T-helper 17 cell (primary cell): ENCODE results near the gene SOCS6. TPM values are rescaled to one million over a fixed set of nuclear protein-coding genes. Genes with fewer than 3 reads are reported as not detected.
"Not testable (repeated sequence)": the region's sequence is repeated elsewhere in the genome, so short reads cannot be mapped to it uniquely, and the experiment has no call there.

Source experiments
- ATAC-seq: fragments of 150-1000 bp; cut with Tn5 transposase; 2 replicates; pipeline ENCODE4 v1.10.0; 2021; ENCODE audit warnings: mild to moderate bottlenecking, moderate library complexity
- DNase-seq, 3 donors: peaks; one replicate each; pipeline versions ENCODE4 v3.0.0 to v3.0.0-alpha.2; 2020 to 2021
- H3K9me3 ChIP-seq: one replicate; pipeline ENCODE4 v1.7.0; 2013; ENCODE audit warnings: low read length, mild to moderate bottlenecking; ENCODE audit not compliant: control insufficient read depth, poor library complexity, severe bottlenecking
- H3K27ac Mint-ChIP-seq: one replicate; pipeline ENCODE4 v1.8.0; 2022; ENCODE audit warnings: mild to moderate bottlenecking, moderate library complexity, mixed read lengths
- H3K27me3 Mint-ChIP-seq: one replicate; pipeline ENCODE4 v1.8.0; 2022; ENCODE audit warnings: mixed read lengths
- H3K36me3 Mint-ChIP-seq: one replicate; pipeline ENCODE4 v1.8.0; 2022; ENCODE audit warnings: low read depth, mixed read lengths
- H3K4me1 Mint-ChIP-seq: one replicate; pipeline ENCODE4 v1.8.0; 2022; ENCODE audit warnings: mild to moderate bottlenecking, mixed read lengths
- H3K4me3 Mint-ChIP-seq: one replicate; pipeline ENCODE4 v1.8.0; 2022; ENCODE audit warnings: mild to moderate bottlenecking, moderate library complexity, mixed read lengths
- total RNA-seq, 4 donors: library from RNA in 2 of 4; stranded (reverse) in 2 of 4; gene quantifications; one replicate each; pipeline ENCODE4 v1.2.3 and lab custom pipeline; 2022 to 2026

Gene SOCS6
- total RNA-seq (1 to 10 TPM in 1 of 2 donors, under 1 TPM in 1; 0.87 to 2.9 TPM), total RNA-seq (lab: John Stamatoyannopoulos, UW) (1.3 to 2.4 reads per million in 2 donors)

- peak within 1 kb of the TSS; percentile 87 for H3K4me3 Mint-ChIP-seq
- no peaks in the 10 kb centered on the region for H3K4me1 Mint-ChIP-seq
- no peaks in the 10 kb centered on the region for H3K36me3 Mint-ChIP-seq
- peak in 1 of 3 donors; percentile 12 for DNase-seq
- no peak within 1 kb of the TSS for H3K27ac Mint-ChIP-seq
- peaks cover 54% of the 10 kb centered on the region for H3K27me3 Mint-ChIP-seq
- H3K9me3 ChIP-seq: no peaks in the 10 kb centered on the region
- peak; percentile 65 for ATAC-seq
Observed at GRCh38 chr18:70288851-70289328, at the start of gene SOCS6. TSS of gene SOCS6 (plus strand) at chr18:70289045. CDS start at chr18:70324669, 35,624 bp downstream.

- H3K36me3 Mint-ChIP-seq: no peaks in the 10 kb centered on the region
- no peaks in the 10 kb centered on the region for H3K4me1 Mint-ChIP-seq
- DNase-seq (no peak), ATAC-seq (no peak)
- H3K4me3 Mint-ChIP-seq: no peak overlapping the region
- H3K9me3 ChIP-seq: no peaks in the 10 kb centered on the region
- no peak overlapping the region for H3K27ac Mint-ChIP-seq
- peaks cover 10% of the 10 kb centered on the region for H3K27me3 Mint-ChIP-seq
Observed at GRCh38 chr18:70243131-70243929, 45.5 kb upstream of the SOCS6 start.

GRCh38 chr18:70246061-70246466 lies 42.8 kb upstream of the SOCS6 start:
- Mint-ChIP-seq H3K4me1 (no peaks in the 10 kb centered on the region), H3K4me3 (no peak overlapping the region), H3K27me3 (no peaks in the 10 kb centered on the region), H3K36me3 (no peaks in the 10 kb centered on the region), H3K27ac (no peak overlapping the region)
- no peak for ATAC-seq
- no peak for DNase-seq
- no peaks in the 10 kb centered on the region for H3K9me3 ChIP-seq

- no peak for DNase-seq
- no peak for ATAC-seq
- Mint-ChIP-seq H3K27ac (no peak overlapping the region), H3K36me3 (no peaks in the 10 kb centered on the region), H3K4me1 (no peaks in the 10 kb centered on the region), H3K27me3 (no peaks in the 10 kb centered on the region), H3K4me3 (no peak overlapping the region)
- no peaks in the 10 kb centered on the region for H3K9me3 ChIP-seq
Observed at GRCh38 chr18:70249118-70249517, 39.7 kb upstream of the SOCS6 start.

- not testable (repeated sequence) for DNase-seq, H3K27me3 Mint-ChIP-seq, H3K9me3 ChIP-seq, H3K36me3 Mint-ChIP-seq, ATAC-seq, H3K27ac Mint-ChIP-seq, H3K4me1 Mint-ChIP-seq, H3K4me3 Mint-ChIP-seq
Observed at GRCh38 chr18:70249861-70250260, 39.0 kb upstream of the SOCS6 start.

GRCh38 chr18:70250781-70251180 lies 38.1 kb upstream of the SOCS6 start:
- no peak overlapping the region for H3K27ac Mint-ChIP-seq
- H3K27me3 Mint-ChIP-seq: no peaks in the 10 kb centered on the region
- no peak overlapping the region for H3K4me3 Mint-ChIP-seq

GRCh38 chr18:70256184-70256583 lies 32.7 kb upstream of the SOCS6 start:
- ATAC-seq (no peak), DNase-seq (no peak)
- H3K27me3 Mint-ChIP-seq: peaks cover 9% of the 10 kb centered on the region
- no peaks in the 10 kb centered on the region for H3K36me3 Mint-ChIP-seq
- H3K4me1 Mint-ChIP-seq: no peaks in the 10 kb centered on the region
- H3K27ac Mint-ChIP-seq: no peak overlapping the region
- no peak overlapping the region for H3K4me3 Mint-ChIP-seq
- H3K9me3 ChIP-seq: no peaks in the 10 kb centered on the region

More at GRCh38 chr18:70250781-70251180, 38.1 kb upstream of the SOCS6 start:
- DNase-seq: no peak
- no peak for ATAC-seq
- Mint-ChIP-seq H3K36me3 (no peaks in the 10 kb centered on the region), H3K4me1 (no peaks in the 10 kb centered on the region)
- H3K9me3 ChIP-seq: no peaks in the 10 kb centered on the region

GRCh38 chr18:70256994-70257393 lies 31.9 kb upstream of the SOCS6 start:
- DNase-seq: no peak
- no peak for ATAC-seq
- Mint-ChIP-seq H3K27me3 (peaks cover 9% of the 10 kb centered on the region), H3K4me1 (no peaks in the 10 kb centered on the region), H3K36me3 (no peaks in the 10 kb centered on the region), H3K27ac (no peak overlapping the region), H3K4me3 (no peak overlapping the region)
- H3K9me3 ChIP-seq: no peaks in the 10 kb centered on the region

GRCh38 chr18:70258243-70258642 lies 30.6 kb upstream of the SOCS6 start:
- ATAC-seq (no peak), DNase-seq (no peak)
- Mint-ChIP-seq H3K4me1 (no peaks in the 10 kb centered on the region), H3K27ac (no peak overlapping the region), H3K4me3 (no peak overlapping the region), H3K36me3 (no peaks in the 10 kb centered on the region), H3K27me3 (peaks cover 9% of the 10 kb centered on the region)
- no peaks in the 10 kb centered on the region for H3K9me3 ChIP-seq

GRCh38 chr18:70260683-70261082 lies 28.2 kb upstream of the SOCS6 start:
- no peaks in the 10 kb centered on the region for H3K9me3 ChIP-seq
- H3K36me3 Mint-ChIP-seq: no peaks in the 10 kb centered on the region
- no peak overlapping the region for H3K4me3 Mint-ChIP-seq
- ATAC-seq (no peak), DNase-seq (no peak)
- peaks cover 9% of the 10 kb centered on the region for H3K27me3 Mint-ChIP-seq
- no peaks in the 10 kb centered on the region for H3K4me1 Mint-ChIP-seq
- no peak overlapping the region for H3K27ac Mint-ChIP-seq

- Mint-ChIP-seq H3K27me3 (peaks cover 7% of the 10 kb centered on the region), H3K4me3 (no peak overlapping the region), H3K4me1 (no peaks in the 10 kb centered on the region), H3K36me3 (no peaks in the 10 kb centered on the region), H3K27ac (no peak overlapping the region)
- ATAC-seq (no peak), DNase-seq (no peak)
- H3K9me3 ChIP-seq: no peaks in the 10 kb centered on the region
Observed at GRCh38 chr18:70261141-70261788, 27.6 kb upstream of the SOCS6 start.

GRCh38 chr18:70263336-70263735 lies 25.5 kb upstream of the SOCS6 start:
- H3K27me3 Mint-ChIP-seq: no peaks in the 10 kb centered on the region
- no peaks in the 10 kb centered on the region for H3K9me3 ChIP-seq
- no peaks in the 10 kb centered on the region for H3K36me3 Mint-ChIP-seq
- no peak overlapping the region for H3K4me3 Mint-ChIP-seq
- DNase-seq: no peak
- H3K4me1 Mint-ChIP-seq: no peaks in the 10 kb centered on the region
- H3K27ac Mint-ChIP-seq: no peak overlapping the region
- no peak for ATAC-seq

GRCh38 chr18:70271742-70272141 lies 17.1 kb upstream of the SOCS6 start:
- DNase-seq: no peak
- ATAC-seq: no peak
- Mint-ChIP-seq H3K27ac (no peak overlapping the region), H3K4me3 (no peak overlapping the region), H3K27me3 (peaks cover 2% of the 10 kb centered on the region), H3K36me3 (no peaks in the 10 kb centered on the region), H3K4me1 (no peaks in the 10 kb centered on the region)
- H3K9me3 ChIP-seq: peaks cover 6% of the 10 kb centered on the region
